ENCODE data around the gene KCNK13.

GRCh38 chr14:90159146-90159545, 97.4 kb downstream of the KCNK13 start:
- no peak for TF ChIP-seq CREB1 (CRISPR knock-in tag; IDR thresholded peaks at IDR 0.05; ENCODE audit: low read depth)
- TF ChIP-seq ETS1 (IDR thresholded peaks at IDR 0.05), result no peak
- TF ChIP-seq CTCF (conservative IDR thresholded peaks at IDR 0.05; ENCODE audit: low read depth in 2 of 2), result no peak
- TF ChIP-seq EZH2 (IDR thresholded peaks at IDR 0.05; ENCODE audit: low read depth, unreplicated experiment), result no peak
- TF ChIP-seq JUNB (IDR thresholded peaks at IDR 0.05; ENCODE audit: unreplicated experiment), result no peak
- TF ChIP-seq REST (IDR thresholded peaks at IDR 0.05; ENCODE audit: unreplicated experiment), result no peak
- TF ChIP-seq POLR2AphosphoS5 (IDR thresholded peaks at IDR 0.05; ENCODE audit: low read depth), result no peak
- TF ChIP-seq EZH2phosphoT487 (IDR thresholded peaks at IDR 0.05; ENCODE audit: unreplicated experiment), result no peak

All from GM23338 (cell line).